Pancreas (tissue), 10 donors: ENCODE measurements around the gene IKBKE. TPM values are rescaled to one million over a fixed set of nuclear protein-coding genes. Genes with fewer than 3 reads are reported as not detected.

ENCODE experiments used
- ATAC-seq, 4 donors: fragments of 200-7000 bp; cut with Tn5 transposase; one replicate each; pipeline versions ENCODE4 v1.8.0 to v1.9.1; 2020; ENCODE audit warnings: mild to moderate bottlenecking in 4 of 4, moderate library complexity in 4 of 4
- DNase-seq, 6 donors: peaks; one replicate each; pipeline ENCODE4 v3.0.0-alpha.2; 2020
- FAIRE-seq: peaks from 2 replicates; lab custom pipeline; 2012; peaks lifted over from hg19 to GRCh38; lab: Jason Lieb, UNC
- H3K27ac ChIP-seq, 4 donors: fragments of 200-600 bp; sonication (generic); 1 replicate in 3 of 4; 2 replicates in 1 of 4; pipeline versions ENCODE4 v1.5.0 to v1.8.0; 2020
- H3K27me3 ChIP-seq, 4 donors: fragments of 200-600 bp; one replicate each; pipeline ENCODE4 v1.8.0; 2021
- H3K36me3 ChIP-seq, 3 donors: fragments of 200-600 bp; sonication (generic) in 1 of 3; one replicate each; pipeline versions ENCODE4 v1.5.0 to v1.8.0; 2020 to 2021
- H3K4me1 ChIP-seq, 3 donors: fragments of 200-600 bp; one replicate each; pipeline ENCODE4 v1.8.0; 2021
- H3K4me3 ChIP-seq, 4 donors: fragments of 200-600 bp; sonication (generic) in 2 of 4; one replicate each; pipeline versions ENCODE4 v1.5.0 to v1.8.0; 2020 to 2021
- H3K9me3 ChIP-seq, 4 donors: fragments of 200-600 bp; one replicate each; pipeline ENCODE4 v1.8.0; 2021
- WGBS, 2 donors: extraction: QIAGEN DNeasy Blood & Tissue Kit; methylation state at CpG; one replicate each; pipeline ENCODE4 v1.1.7; 2013; 5-methylcytosine and 5-hydroxymethylcytosine counted together
- intact Hi-C, 3 donors: fragments of 100-400 bp; cut with DNase I; formaldehyde crosslinking; loops; one replicate each; pipeline versions ENCODE4 v1.11.1 to v1.14.2; 2022
- polyA plus RNA-seq, 2 donors: library from polyadenylated mRNA; stranded (reverse); fragments of 200-250 nt; gene quantifications; one replicate each; pipeline ENCODE4 v1.2.3, GENCODE V29; 2013
- total RNA-seq, 6 donors: library from RNA; stranded (reverse); fragmentation: NEBNext Ultra II Directional in 4 of 6; extraction: Animal tissue kit (Norgen Biotek cat#: 25700) in 4 of 6; gene quantifications; one replicate each; pipeline versions ENCODE4 v1.2.1 to v1.2.4, GENCODE V29; 2021 to 2023
- TF ChIP-seq, protein P1 (sequence below), 4 donors: fragments of 200-600 bp; sonication (generic) in 3 of 4; IDR thresholded peaks; one replicate each; pipeline versions ENCODE4 v1.5.0 to v1.8.0; 2021; ENCODE audit warnings: antibody characterized with exemption in 4 of 4
- donor health status: healthy with polysubstance abuse.
- donor health status: DM: no; HTN: no; CAD: no; lungs with moderate emphysema.
- donor health status: DM: no; HTN: no; CAD: no.
- donor health status: control.
- donor health status: control.
- donor health status: Bipolar disorder and iron deficiency.
- donor health status: DM: yes; HTN: yes; CAD: no.
- donor health status: DM: no; HTN: no; CAD: no.
- donor health status: DM: no; HTN: no; CAD: no.
- donor health status: DM: yes; HTN: yes; CAD: no.

Gene IKBKE
- total and polyA plus RNA-seq, 8 donors: 1.8 to 9.9 (median 3.4) TPM

DNA sequence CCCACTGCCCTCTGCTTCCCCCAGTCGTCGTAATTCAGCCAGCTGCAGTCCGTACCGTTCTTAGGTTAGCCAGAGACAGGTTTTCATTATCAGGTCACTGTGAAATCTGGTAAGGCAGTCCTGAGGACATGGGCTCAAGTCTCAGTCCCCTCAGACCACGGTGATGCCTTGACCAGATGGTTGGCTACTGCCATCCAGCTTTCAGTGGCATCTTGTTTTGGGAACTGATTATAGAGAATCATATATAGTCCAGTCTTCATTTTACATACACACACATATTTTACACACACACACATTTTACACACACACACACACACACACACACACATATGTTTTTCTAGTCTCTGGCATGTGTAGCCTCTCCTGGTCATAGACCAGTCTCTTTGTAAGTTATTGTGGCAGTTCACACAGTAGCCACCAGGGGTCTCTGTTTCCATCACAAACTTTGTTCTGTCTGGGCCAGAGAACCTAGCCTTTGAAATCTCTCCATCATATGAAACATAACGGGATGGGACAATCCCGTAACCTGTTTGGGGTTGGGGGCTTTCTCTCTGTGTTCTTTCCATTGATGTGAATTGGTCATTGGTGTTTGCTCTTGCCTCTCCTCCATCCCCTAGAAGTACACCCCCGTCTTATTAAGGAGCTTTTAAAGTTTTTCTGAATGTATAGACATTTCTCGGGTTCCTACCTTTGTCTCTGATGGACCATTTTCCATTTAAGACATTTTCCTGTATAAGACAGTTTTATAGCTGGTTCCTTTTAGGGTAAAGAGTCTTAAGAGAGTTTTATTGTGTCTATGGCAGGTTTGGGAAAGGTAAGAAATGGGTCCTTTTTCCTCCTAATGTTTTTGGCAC is 8.4 kb upstream of the IKBKE start:
- FAIRE-seq (peak; percentile 13), DNase-seq (peak in 4 of 6 donors; percentile 51 to 78 (median 61)), ATAC-seq (peak; percentile 84 to 95 (median 86))
- intact Hi-C loops: no loop called here
- H3K36me3 ChIP-seq: no peaks in the 10 kb centered on the region
- no peak overlapping the region for H3K27ac ChIP-seq
- WGBS, 2 donors: 59 to 66% methylated on average over 9 of the region's 9 CpGs
- H3K4me3 ChIP-seq: no peak overlapping the region
- no peaks in the 10 kb centered on the region for H3K4me1 ChIP-seq
- no peaks in the 10 kb centered on the region for H3K9me3 ChIP-seq
- no peaks in the 10 kb centered on the region for H3K27me3 ChIP-seq
- TF ChIP-seq, protein P1, sequence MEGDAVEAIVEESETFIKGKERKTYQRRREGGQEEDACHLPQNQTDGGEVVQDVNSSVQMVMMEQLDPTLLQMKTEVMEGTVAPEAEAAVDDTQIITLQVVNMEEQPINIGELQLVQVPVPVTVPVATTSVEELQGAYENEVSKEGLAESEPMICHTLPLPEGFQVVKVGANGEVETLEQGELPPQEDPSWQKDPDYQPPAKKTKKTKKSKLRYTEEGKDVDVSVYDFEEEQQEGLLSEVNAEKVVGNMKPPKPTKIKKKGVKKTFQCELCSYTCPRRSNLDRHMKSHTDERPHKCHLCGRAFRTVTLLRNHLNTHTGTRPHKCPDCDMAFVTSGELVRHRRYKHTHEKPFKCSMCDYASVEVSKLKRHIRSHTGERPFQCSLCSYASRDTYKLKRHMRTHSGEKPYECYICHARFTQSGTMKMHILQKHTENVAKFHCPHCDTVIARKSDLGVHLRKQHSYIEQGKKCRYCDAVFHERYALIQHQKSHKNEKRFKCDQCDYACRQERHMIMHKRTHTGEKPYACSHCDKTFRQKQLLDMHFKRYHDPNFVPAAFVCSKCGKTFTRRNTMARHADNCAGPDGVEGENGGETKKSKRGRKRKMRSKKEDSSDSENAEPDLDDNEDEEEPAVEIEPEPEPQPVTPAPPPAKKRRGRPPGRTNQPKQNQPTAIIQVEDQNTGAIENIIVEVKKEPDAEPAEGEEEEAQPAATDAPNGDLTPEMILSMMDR (IDR thresholded peaks at IDR 0.05): peak; percentile 54 to 77 (median 69)

DNA sequence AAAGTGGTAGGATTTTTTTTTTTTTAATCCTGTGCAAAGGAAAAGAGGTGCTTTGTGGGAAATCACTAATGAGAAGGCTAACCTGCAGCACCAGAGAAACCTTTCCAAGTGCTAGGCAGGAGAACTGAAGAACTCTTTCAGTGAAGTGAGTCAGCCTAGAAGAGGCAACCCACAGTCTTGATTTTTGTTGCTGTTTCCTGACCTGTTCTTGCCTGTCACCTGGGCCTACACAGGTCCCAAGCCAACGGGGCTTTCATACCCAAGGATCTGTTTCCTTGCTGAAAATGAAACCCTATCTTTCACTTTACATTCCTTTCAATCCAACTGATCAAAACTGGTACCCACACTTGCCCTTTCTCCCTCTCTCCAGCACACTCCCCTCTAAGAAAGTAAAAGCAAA is 7.1 kb upstream of the IKBKE start:
- no peak for DNase-seq
- ATAC-seq: no peak
- Histone ChIP-seq H3K27ac (no peak overlapping the region), H3K36me3 (no peaks in the 10 kb centered on the region), H3K27me3 (no peaks in the 10 kb centered on the region), H3K4me3 (no peak overlapping the region), H3K9me3 (no peaks in the 10 kb centered on the region), H3K4me1 (no peaks in the 10 kb centered on the region)
- TF ChIP-seq, protein P1 (IDR thresholded peaks at IDR 0.05): no peak
- intact Hi-C loops: no loop called here
- 71 to 86% methylated on average over 1 of the region's 1 CpG for WGBS, 2 donors
- no peak for FAIRE-seq

- H3K27ac ChIP-seq: no peak overlapping the region
- no peaks in the 10 kb centered on the region for H3K36me3 ChIP-seq
These were observed 6.4 kb upstream of the IKBKE start for GRCh38 chr1:206463911-206464310.

DNA sequence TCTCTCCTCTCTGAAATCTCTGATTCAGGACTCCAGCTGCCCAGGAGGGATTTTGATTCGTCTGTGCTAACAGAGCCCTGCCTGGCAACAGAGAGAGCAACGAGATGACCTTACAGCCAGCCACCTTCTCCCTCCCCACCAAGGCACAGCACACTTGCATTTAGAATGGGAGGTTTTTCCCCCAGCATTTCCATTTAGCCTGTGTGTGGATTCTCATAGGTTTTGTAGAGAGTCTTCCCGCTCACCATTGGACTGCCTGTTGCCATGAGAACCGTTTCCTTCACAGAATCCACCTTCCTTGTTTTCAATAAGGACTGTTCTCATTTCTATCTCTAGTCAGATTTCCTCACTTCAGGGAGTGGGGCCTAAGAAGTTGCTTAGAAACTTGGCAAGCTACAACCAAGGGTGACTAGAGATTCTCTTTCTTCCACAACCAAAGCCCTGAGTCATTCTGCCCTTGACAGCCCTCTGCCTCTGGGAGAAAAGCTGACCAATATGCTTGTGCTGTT is 5.8 kb upstream of the IKBKE start:
- H3K9me3 ChIP-seq: no peaks in the 10 kb centered on the region
- H3K4me3 ChIP-seq: no peak overlapping the region
- DNase-seq (no peak), ATAC-seq (peak in 2 of 4 donors; percentile 29 to 42), FAIRE-seq (no peak)
- WGBS, 2 donors: 60 to 68% methylated on average over 4 of the region's 4 CpGs
- H3K27ac ChIP-seq: no peak overlapping the region
- intact Hi-C loops: no loop called here
- TF ChIP-seq, protein P1 (IDR thresholded peaks at IDR 0.05): no peak
- peaks cover 0 to 3% (median 0%) of the 10 kb centered on the region in 3 donors for H3K4me1 ChIP-seq
- H3K27me3 ChIP-seq: no peaks in the 10 kb centered on the region
- no peaks in the 10 kb centered on the region for H3K36me3 ChIP-seq

More at GRCh38 chr1:206463911-206464310, 6.4 kb upstream of the IKBKE start:
- no peak overlapping the region for H3K4me3 ChIP-seq
- DNase-seq (no peak), FAIRE-seq (no peak), ATAC-seq (no peak)
- TF ChIP-seq, protein P1 (IDR thresholded peaks at IDR 0.05): no peak
- no peaks in the 10 kb centered on the region for H3K9me3 ChIP-seq
- no peaks in the 10 kb centered on the region for H3K4me1 ChIP-seq
- no peaks in the 10 kb centered on the region for H3K27me3 ChIP-seq
- WGBS, 2 donors: 89 to 92% methylated on average over 8 of the region's 8 CpGs
- intact Hi-C loops: no loop called here

GRCh38 chr1:206465951-206466350 is 4.3 kb upstream of the IKBKE start:
- Histone ChIP-seq H3K9me3 (no peaks in the 10 kb centered on the region), H3K27ac (no peak overlapping the region), H3K4me3 (no peak overlapping the region), H3K27me3 (no peaks in the 10 kb centered on the region), H3K36me3 (no peaks in the 10 kb centered on the region), H3K4me1 (peaks cover 0 to 9% (median 4%) of the 10 kb centered on the region in 3 donors)
- FAIRE-seq: no peak
- DNase-seq: no peak
- WGBS, 2 donors: 43 to 51% methylated on average over 2 of the region's 2 CpGs
- no peak for ATAC-seq
- intact Hi-C loops: no loop called here
- TF ChIP-seq, protein P1 (IDR thresholded peaks at IDR 0.05): no peak
